ENCODE data around the gene PLCD3. TPM values are rescaled to one million over a fixed set of nuclear protein-coding genes. Genes with fewer than 3 reads are reported as not detected.

PLCD3 gene
- total RNA-seq, 4 donors from 2014 or later = 11.6 to 44.4 (median 18.4) TPM

- H3K27me3 ChIP-seq = no peaks in the 10 kb centered on the region
- no peak overlapping the region for H3K27ac ChIP-seq
- H3K9me3 ChIP-seq = no peaks in the 10 kb centered on the region
- H3K4me1 ChIP-seq = peaks cover 0 to 4% (median 0%) of the 10 kb centered on the region in 4 donors
- H3K36me3 ChIP-seq = peaks cover 0 to 65% (median 0%) of the 10 kb centered on the region in 3 donors
- H3K4me3 ChIP-seq = no peak overlapping the region
- TF ChIP-seq CTCF (IDR thresholded peaks at IDR 0.05) = no peak
- no peak for TF ChIP-seq POLR2A (IDR thresholded peaks at IDR 0.05)
- DNase-seq = no peak
Observed at GRCh38 chr17:45108051-45108450, 24.3 kb downstream of the PLCD3 start.

GRCh38 chr17:45107293-45108010 is 24.9 kb downstream of the PLCD3 start:
- TF ChIP-seq POLR2A (IDR thresholded peaks at IDR 0.05) (no peak), CTCF (IDR thresholded peaks at IDR 0.05) (no peak)
- no peaks in the 10 kb centered on the region for H3K9me3 ChIP-seq
- peaks cover 0 to 71% (median 0%) of the 10 kb centered on the region in 3 donors for H3K36me3 ChIP-seq
- no peak overlapping the region for H3K27ac ChIP-seq
- H3K27me3 ChIP-seq = no peaks in the 10 kb centered on the region
- no peak overlapping the region for H3K4me3 ChIP-seq
- H3K4me1 ChIP-seq = peaks cover 0 to 4% (median 0%) of the 10 kb centered on the region in 4 donors
- no peak for DNase-seq

GRCh38 chr17:45106582-45106981 is 25.7 kb downstream of the PLCD3 start:
- Histone ChIP-seq H3K27me3 (no peaks in the 10 kb centered on the region), H3K36me3 (peaks cover 0 to 80% (median 4%) of the 10 kb centered on the region in 3 donors), H3K4me3 (no peak overlapping the region), H3K27ac (no peak overlapping the region), H3K9me3 (no peaks in the 10 kb centered on the region), H3K4me1 (peaks cover 0 to 4% (median 0%) of the 10 kb centered on the region in 4 donors)
- no peak for DNase-seq
- no peak for TF ChIP-seq POLR2A (IDR thresholded peaks at IDR 0.05)
- TF ChIP-seq CTCF (IDR thresholded peaks at IDR 0.05) = no peak

GRCh38 chr17:45106096-45106495 is 26.2 kb downstream of the PLCD3 start:
- Histone ChIP-seq H3K4me1 (peaks cover 0 to 4% (median 0%) of the 10 kb centered on the region in 4 donors), H3K9me3 (no peaks in the 10 kb centered on the region), H3K36me3 (peaks cover 0 to 84% (median 4%) of the 10 kb centered on the region in 3 donors), H3K27me3 (no peaks in the 10 kb centered on the region), H3K27ac (no peak overlapping the region), H3K4me3 (no peak overlapping the region)
- no peak for DNase-seq
- TF ChIP-seq POLR2A (IDR thresholded peaks at IDR 0.05) (no peak), CTCF (IDR thresholded peaks at IDR 0.05) (no peak)

- Histone ChIP-seq H3K4me1 (no peaks in the 10 kb centered on the region), H3K4me3 (no peak overlapping the region), H3K9me3 (no peaks in the 10 kb centered on the region), H3K27me3 (no peaks in the 10 kb centered on the region), H3K27ac (no peak overlapping the region), H3K36me3 (peaks cover 0 to 87% (median 4%) of the 10 kb centered on the region in 3 donors)
- no peak for DNase-seq
- TF ChIP-seq CTCF (IDR thresholded peaks at IDR 0.05) (no peak), POLR2A (IDR thresholded peaks at IDR 0.05) (no peak)
Observed at GRCh38 chr17:45104907-45105624, 27.2 kb downstream of the PLCD3 start.

Measured in Peyer's patch (tissue), 4 donors.